Suprapubic skin (tissue), 4 donors: ENCODE results near the gene OFD1. TPM values are rescaled to one million over a fixed set of nuclear protein-coding genes. Genes with fewer than 3 reads are reported as not detected.
A peak's percentile ranks its signal among the peaks of the same experiment; 100 is the strongest.

Experiments
- DNase-seq, 2 donors: peaks; one replicate each; pipeline ENCODE4 v3.0.0-alpha.2; 2019; ENCODE audit warnings: low spot score in 2 of 2
- H3K27ac ChIP-seq: fragments of 200-600 bp; sonication (generic); one replicate; pipeline ENCODE4 v1.5.1; 2019
- H3K27me3 ChIP-seq: fragments of 200-600 bp; sonication (generic); one replicate; pipeline ENCODE4 v1.5.1; 2019
- H3K36me3 ChIP-seq: fragments of 200-600 bp; sonication (generic); one replicate; pipeline ENCODE4 v1.5.1; 2019
- H3K4me1 ChIP-seq: fragments of 200-600 bp; sonication (generic); one replicate; pipeline ENCODE4 v1.5.1; 2019
- H3K4me3 ChIP-seq: fragments of 200-600 bp; sonication (generic); one replicate; pipeline ENCODE4 v1.5.1; 2019; ENCODE audit warnings: mild to moderate bottlenecking
- H3K9me3 ChIP-seq: fragments of 200-600 bp; sonication (generic); one replicate; pipeline ENCODE4 v1.5.1; 2019
- CTCF ChIP-seq, 2 donors: fragments of 200-600 bp in 1 of 2; fragments of 450-650 bp in 1 of 2; sonication (generic) in 1 of 2; IDR thresholded peaks; one replicate each; pipeline ENCODE4 v1.5.1; 2016 to 2019; ENCODE audit warnings: antibody characterized with exemption in 2 of 2, mild to moderate bottlenecking in 1 of 2, moderate library complexity in 1 of 2
- EP300 ChIP-seq: sonication (generic); formaldehyde crosslinking; IDR thresholded peaks from one replicate; pipeline ENCODE4 v1.6.1; 2017; ENCODE audit warnings: antibody characterized with exemption
- POLR2A ChIP-seq, 2 donors: fragments of 450-650 bp; IDR thresholded peaks; one replicate each; pipeline ENCODE4 v1.6.1; 2017; ENCODE audit warnings: antibody characterized with exemption in 2 of 2, mild to moderate bottlenecking in 2 of 2, moderate library complexity in 2 of 2
- POLR2AphosphoS5 ChIP-seq, 3 donors: sonication (generic); formaldehyde crosslinking; IDR thresholded peaks; one replicate each; pipeline ENCODE4 v1.6.1; 2017; ENCODE audit warnings: antibody characterized with exemption in 3 of 3
- WGBS: methylation state at CpG from one replicate; pipeline ENCODE4 v1.1.5; 2018; 5-methylcytosine and 5-hydroxymethylcytosine counted together
- total RNA-seq, 4 donors: library from RNA; depleted of rRNA; stranded (reverse); fragments of >200 nt; gene quantifications; one replicate each; pipeline ENCODE4 v1.1.0, GENCODE V29; 2016

OFD1 gene
- total RNA-seq, 4 donors from 2014 or later = 19.1 to 68.4 (median 32.5) TPM

- no peak for DNase-seq
- no peaks in the 10 kb centered on the region for H3K9me3 ChIP-seq
- no peak overlapping the region for H3K27ac ChIP-seq
- H3K4me3 ChIP-seq = no peak overlapping the region
- TF ChIP-seq CTCF (IDR thresholded peaks at IDR 0.05) (peak; percentile 1 to 37), POLR2A (IDR thresholded peaks at IDR 0.05) (no peak)
- H3K36me3 ChIP-seq = no peaks in the 10 kb centered on the region
- H3K27me3 ChIP-seq = no peaks in the 10 kb centered on the region
- H3K4me1 ChIP-seq = no peaks in the 10 kb centered on the region
Measured at GRCh38 chrX:13750204-13750603, 15.7 kb downstream of the OFD1 start.

GRCh38 chrX:13750812-13751211, 16.3 kb downstream of the OFD1 start:
- no peaks in the 10 kb centered on the region for H3K27me3 ChIP-seq
- H3K27ac ChIP-seq = no peak overlapping the region
- no peaks in the 10 kb centered on the region for H3K9me3 ChIP-seq
- DNase-seq = no peak
- H3K4me3 ChIP-seq = no peak overlapping the region
- TF ChIP-seq POLR2A (IDR thresholded peaks at IDR 0.05) (no peak), POLR2AphosphoS5 (IDR thresholded peaks at IDR 0.05) (no peak)
- H3K4me1 ChIP-seq = no peaks in the 10 kb centered on the region
- H3K36me3 ChIP-seq = no peaks in the 10 kb centered on the region

GRCh38 chrX:13752141-13752540, 17.6 kb downstream of the OFD1 start:
- 84% methylated on average over 3 of the region's 3 CpGs for WGBS
- Histone ChIP-seq H3K4me3 (no peak overlapping the region), H3K27ac (no peak overlapping the region), H3K9me3 (no peaks in the 10 kb centered on the region), H3K4me1 (no peaks in the 10 kb centered on the region), H3K27me3 (no peaks in the 10 kb centered on the region), H3K36me3 (no peaks in the 10 kb centered on the region)
- TF ChIP-seq POLR2AphosphoS5 (IDR thresholded peaks at IDR 0.05) (no peak), POLR2A (IDR thresholded peaks at IDR 0.05) (no peak), EP300 (no peak), CTCF (IDR thresholded peaks at IDR 0.05) (no peak)
- no peak for DNase-seq

GRCh38 chrX:13752646-13753045, 18.1 kb downstream of the OFD1 start:
- WGBS = 79% methylated on average over 3 of the region's 3 CpGs
- peaks cover under 1% of the 10 kb centered on the region for H3K36me3 ChIP-seq
- no peak for DNase-seq
- no peak overlapping the region for H3K4me3 ChIP-seq
- H3K27me3 ChIP-seq = no peaks in the 10 kb centered on the region
- no peaks in the 10 kb centered on the region for H3K9me3 ChIP-seq
- H3K27ac ChIP-seq = no peak overlapping the region
- no peaks in the 10 kb centered on the region for H3K4me1 ChIP-seq
- no peak for TF ChIP-seq CTCF (IDR thresholded peaks at IDR 0.05)
- TF ChIP-seq POLR2AphosphoS5 (IDR thresholded peaks at IDR 0.05) = no peak
- no peak for TF ChIP-seq POLR2A (IDR thresholded peaks at IDR 0.05)
- no peak for TF ChIP-seq EP300

- Histone ChIP-seq H3K27me3 (no peaks in the 10 kb centered on the region), H3K9me3 (no peaks in the 10 kb centered on the region), H3K4me1 (no peaks in the 10 kb centered on the region), H3K27ac (no peak overlapping the region), H3K4me3 (no peak overlapping the region), H3K36me3 (peaks cover 7% of the 10 kb centered on the region)
- WGBS = 94% methylated on average over 1 of the region's 1 CpG
- DNase-seq = no peak
- no peak for TF ChIP-seq EP300
- TF ChIP-seq CTCF (IDR thresholded peaks at IDR 0.05) = no peak
- TF ChIP-seq POLR2A (IDR thresholded peaks at IDR 0.05) = no peak
- TF ChIP-seq POLR2AphosphoS5 (IDR thresholded peaks at IDR 0.05) = no peak
Measured at GRCh38 chrX:13754765-13755164, 20.2 kb downstream of the OFD1 start.

GRCh38 chrX:13755254-13755653, 20.7 kb downstream of the OFD1 start:
- no peak overlapping the region for H3K4me3 ChIP-seq
- no peaks in the 10 kb centered on the region for H3K4me1 ChIP-seq
- no peaks in the 10 kb centered on the region for H3K27me3 ChIP-seq
- H3K9me3 ChIP-seq = no peaks in the 10 kb centered on the region
- WGBS = 77% methylated on average over 1 of the region's 1 CpG
- TF ChIP-seq EP300 (no peak), POLR2AphosphoS5 (IDR thresholded peaks at IDR 0.05) (no peak), CTCF (IDR thresholded peaks at IDR 0.05) (no peak), POLR2A (IDR thresholded peaks at IDR 0.05) (no peak)
- no peak overlapping the region for H3K27ac ChIP-seq
- H3K36me3 ChIP-seq = peaks cover 7% of the 10 kb centered on the region
- DNase-seq = no peak
